22Rv1 (cell line): ENCODE data around the gene CACNA1C.

Source experiments
- H3K27ac ChIP-seq: fragments of 450-650 bp; 2 replicates; pipeline ENCODE4 v1.5.1; 2017
- CTCF ChIP-seq: fragments of 450-650 bp; IDR thresholded peaks from 2 replicates; pipeline ENCODE4 v1.5.1; 2017; ENCODE audit warnings: mild to moderate bottlenecking
- ZFX ChIP-seq: fragments of 450-650 bp; IDR thresholded peaks from 2 replicates; pipeline ENCODE4 v1.6.1; 2017; ENCODE audit warnings: antibody characterized with exemption, borderline replicate concordance

The CACNA1C gene

GRCh38 chr12:2638273-2639019 lies 585.7 kb downstream of the CACNA1C start:
- H3K27ac ChIP-seq = no peak overlapping the region
- no peak for TF ChIP-seq CTCF

GRCh38 chr12:2639020-2639298 lies 586.2 kb downstream of the CACNA1C start:
- H3K27ac ChIP-seq = no peak overlapping the region
- TF ChIP-seq CTCF (no peak), ZFX (no peak)

GRCh38 chr12:2640281-2640680 lies 587.5 kb downstream of the CACNA1C start:
- TF ChIP-seq CTCF (no peak), ZFX (no peak)
- no peak overlapping the region for H3K27ac ChIP-seq

DNA sequence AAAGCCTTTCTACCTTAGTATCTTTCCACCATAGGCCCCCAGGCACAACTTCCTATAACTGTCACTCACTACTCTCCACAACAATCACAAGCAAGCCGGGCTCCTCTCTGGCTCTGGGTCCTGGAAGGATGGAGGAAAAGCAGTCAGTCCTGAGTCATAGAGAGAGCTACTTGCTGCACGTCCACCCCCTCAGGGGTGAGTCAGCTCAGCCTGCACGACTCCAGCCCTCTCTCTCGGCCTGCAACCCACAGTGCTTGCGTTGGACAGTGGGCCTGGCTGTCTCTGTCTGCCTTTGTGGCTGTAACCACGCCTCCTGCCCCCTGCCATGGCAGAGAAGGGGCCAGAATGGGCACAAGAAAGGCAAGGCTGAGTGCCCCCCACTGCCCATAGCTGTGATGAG lies 587.9 kb downstream of the CACNA1C start:
- TF ChIP-seq ZFX = no peak
- TF ChIP-seq CTCF = no peak
- H3K27ac ChIP-seq = no peak overlapping the region

- H3K27ac ChIP-seq = no peak overlapping the region
- TF ChIP-seq CTCF (no peak), ZFX (no peak)
These were observed 588.4 kb downstream of the CACNA1C start for GRCh38 chr12:2641207-2641606.

DNA sequence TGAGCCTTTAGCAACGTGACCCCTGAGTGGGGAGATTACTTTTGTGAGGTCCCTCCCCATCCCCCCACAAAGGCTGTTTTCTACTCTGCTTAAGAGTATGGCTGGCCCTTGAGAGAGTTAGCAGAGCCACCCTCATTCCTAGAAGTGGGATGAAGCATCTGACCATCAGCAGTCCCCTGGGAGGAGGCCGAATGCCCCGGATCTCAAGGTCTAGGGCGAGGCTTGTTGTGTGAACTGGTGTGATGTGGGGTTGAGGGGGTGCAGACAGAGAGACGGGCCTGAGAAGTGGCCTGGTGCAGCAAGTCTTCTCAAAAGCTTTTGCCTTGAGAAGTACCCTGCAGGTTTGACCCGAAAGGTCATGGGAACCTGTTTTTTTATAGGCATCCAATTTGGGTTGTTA lies 589.0 kb downstream of the CACNA1C start:
- TF ChIP-seq CTCF (no peak), ZFX (no peak)
- H3K27ac ChIP-seq = no peak overlapping the region

GRCh38 chr12:2642176-2642892 lies 589.5 kb downstream of the CACNA1C start:
- TF ChIP-seq ZFX (no peak), CTCF (no peak)
- H3K27ac ChIP-seq = no peak overlapping the region
